HG03520 (cell line): Measurements from ENCODE around the gene ADGRB3.
"Not testable (repeated sequence)": the region's sequence is repeated elsewhere in the genome, so short reads cannot be mapped to it uniquely, and the experiment has no call there.

Experiments used
- ATAC-seq: cut with Tn5 transposase; IDR thresholded peaks from one replicate; pipeline ENCODE4 v1.9.1; 2021; ENCODE audit warnings: mild to moderate bottlenecking, moderate library complexity; ENCODE audit not compliant: unreplicated experiment

Gene ADGRB3

DNA sequence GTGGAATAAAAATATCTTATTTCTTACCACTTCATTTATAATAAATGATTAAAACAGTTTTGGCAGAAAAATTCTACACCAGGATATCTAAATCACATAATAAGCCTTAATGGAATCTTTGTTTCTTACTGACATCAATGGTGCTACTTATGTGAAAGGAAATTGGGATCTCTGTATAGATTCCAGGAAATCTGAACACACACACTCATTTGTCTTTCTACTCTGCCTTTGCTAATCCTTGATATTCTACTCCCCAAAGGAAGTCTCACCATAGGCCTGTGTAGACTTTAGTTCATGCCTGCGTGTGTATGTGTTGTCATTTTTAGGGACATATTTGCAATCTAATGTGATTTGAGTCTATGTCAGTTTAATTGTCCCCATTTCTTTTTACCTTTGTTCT is 7.9 kb downstream of the ADGRB3 start:
- no peak for ATAC-seq

GRCh38 chr6:68649669-68650068 is 14.6 kb downstream of the ADGRB3 start:
- no peak for ATAC-seq

- ATAC-seq = no peak
These were observed 15.1 kb downstream of the ADGRB3 start for GRCh38 chr6:68650142-68650541.

GRCh38 chr6:68651011-68651985 is 16.2 kb downstream of the ADGRB3 start:
- no peak for ATAC-seq

- no peak for ATAC-seq
These were observed 17.0 kb downstream of the ADGRB3 start for GRCh38 chr6:68652117-68652536.

DNA sequence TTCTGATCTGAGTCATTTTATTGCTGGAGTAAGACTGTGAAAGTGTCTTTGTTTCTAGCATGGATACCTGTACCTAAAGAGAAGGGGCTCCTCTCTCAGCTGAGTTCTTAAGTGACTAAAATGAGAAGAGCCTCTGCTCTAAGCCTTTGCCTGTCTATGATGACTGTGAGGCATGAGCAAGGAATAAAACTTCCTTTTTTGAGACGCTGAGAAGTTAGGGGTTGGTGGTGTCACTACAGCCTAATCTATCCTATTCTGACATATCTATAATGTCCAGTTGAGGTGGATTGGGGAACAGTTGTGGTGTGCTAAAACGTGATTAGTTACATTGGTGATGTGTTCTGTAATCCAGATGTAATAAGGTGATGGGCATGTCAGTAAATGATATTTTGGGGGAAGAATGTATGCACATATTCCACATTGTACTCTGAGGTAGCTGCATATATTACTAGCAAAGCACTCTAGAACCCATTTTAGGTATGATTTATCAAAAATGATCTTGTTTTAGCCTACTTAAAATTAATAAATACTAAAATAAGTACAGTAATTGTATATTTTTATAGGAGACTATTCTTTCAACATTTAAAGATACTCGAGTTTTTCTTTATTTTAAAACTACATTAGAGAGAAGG is 18.1 kb downstream of the ADGRB3 start:
- ATAC-seq = no peak

GRCh38 chr6:68653706-68654089 is 18.6 kb downstream of the ADGRB3 start:
- no peak for ATAC-seq

DNA sequence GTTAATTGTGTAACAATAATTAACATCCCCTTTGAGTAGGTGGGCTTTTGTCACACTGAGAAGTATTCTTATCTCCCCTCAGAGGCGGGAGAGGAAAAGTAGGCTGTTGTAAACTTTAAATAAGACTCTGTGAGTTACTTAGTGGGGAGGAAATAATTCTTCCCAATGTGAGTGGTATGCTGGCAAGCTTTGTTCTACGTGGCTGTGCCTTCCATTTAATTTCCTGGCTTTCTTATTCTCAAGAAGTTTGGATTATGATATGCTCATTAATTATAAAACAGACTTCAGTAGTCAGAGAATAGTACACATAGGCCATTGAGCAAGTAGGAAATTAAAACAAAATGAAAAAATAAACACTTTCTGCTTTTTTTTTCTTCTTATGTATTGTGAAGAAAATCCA is 19.1 kb downstream of the ADGRB3 start:
- no peak for ATAC-seq

DNA sequence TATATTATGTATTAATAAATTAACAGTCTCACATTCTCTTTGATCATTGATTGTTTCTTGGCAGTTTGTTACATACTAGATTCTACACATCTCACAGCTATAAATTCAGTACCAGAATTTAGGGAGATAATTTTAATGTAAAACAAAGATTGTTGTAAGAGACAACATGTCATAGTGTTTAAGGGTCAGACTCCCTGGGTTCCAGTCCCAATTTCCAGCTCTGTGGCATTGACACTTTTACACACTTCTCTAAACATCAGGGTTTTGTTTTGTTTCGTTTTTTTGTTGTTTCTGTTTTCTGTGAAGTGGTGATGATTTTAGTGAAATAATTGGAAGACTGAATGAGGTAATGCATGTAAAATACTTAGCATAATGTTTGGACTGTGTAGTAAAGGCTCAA is 19.9 kb downstream of the ADGRB3 start:
- no peak for ATAC-seq

- ATAC-seq = no peak
These were observed 22.5 kb downstream of the ADGRB3 start for GRCh38 chr6:68657374-68658139.

DNA sequence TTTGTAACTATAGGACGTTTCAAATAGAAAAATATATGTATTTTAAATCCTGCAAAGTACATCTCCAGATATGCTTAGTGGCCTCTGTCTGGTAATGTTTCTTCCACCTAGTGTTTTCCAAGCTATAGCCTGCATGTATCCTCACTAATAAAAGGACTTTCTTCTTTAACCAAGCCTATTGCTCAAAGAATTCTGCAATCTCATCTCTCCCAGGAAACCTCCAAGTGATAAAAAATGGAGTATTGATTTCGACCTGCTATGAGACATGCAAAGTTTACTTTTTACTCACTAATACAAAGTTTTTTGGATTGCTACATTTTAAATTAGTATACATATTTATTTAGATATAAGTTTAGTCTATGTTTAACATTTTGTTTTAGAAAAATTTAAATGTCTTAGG is 23.3 kb downstream of the ADGRB3 start:
- no peak for ATAC-seq

DNA sequence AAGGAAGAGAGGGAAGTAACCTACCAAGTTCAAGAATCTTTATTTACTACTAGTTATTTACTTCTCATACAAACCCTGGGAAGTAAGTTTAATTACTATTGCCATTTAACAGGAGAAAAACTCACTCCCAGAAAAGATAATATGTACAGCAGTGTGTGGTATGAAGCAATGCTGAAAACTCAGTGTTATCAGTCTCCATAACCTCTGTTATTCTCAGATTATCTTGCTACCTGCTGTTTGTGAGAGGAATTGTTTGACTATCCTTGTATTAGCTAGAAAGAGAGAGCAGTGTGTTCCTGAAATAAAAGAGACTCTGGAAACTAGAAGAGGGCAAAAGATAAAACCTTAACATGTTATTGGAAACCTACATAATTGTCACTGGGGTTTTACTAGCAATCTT is 38.2 kb downstream of the ADGRB3 start:
- ATAC-seq = no peak

- ATAC-seq = no peak
These were observed 40.5 kb downstream of the ADGRB3 start for GRCh38 chr6:68675548-68675947.

GRCh38 chr6:68676094-68676493 is 41.0 kb downstream of the ADGRB3 start:
- not testable (repeated sequence) for ATAC-seq

DNA sequence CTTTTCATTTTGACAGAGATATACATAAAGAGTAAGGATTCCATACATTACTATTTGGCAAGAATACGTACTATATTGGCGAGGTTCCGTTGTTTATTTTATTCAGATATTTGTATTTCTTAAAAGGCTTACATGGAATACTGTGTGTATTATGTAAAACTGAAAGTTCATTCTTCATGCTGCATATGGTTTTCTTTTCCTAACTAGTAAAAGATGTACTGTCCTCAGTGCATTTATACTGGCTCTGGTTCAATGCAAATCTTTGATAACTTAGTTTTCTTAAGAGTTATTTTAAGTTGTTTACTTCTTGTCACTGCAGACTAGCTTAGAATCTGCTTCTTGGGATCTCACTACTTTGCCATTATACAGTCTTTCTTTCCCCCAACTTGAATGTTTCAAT is 42.0 kb downstream of the ADGRB3 start:
- no peak for ATAC-seq

- no peak for ATAC-seq
These were observed 44.3 kb downstream of the ADGRB3 start for GRCh38 chr6:68679399-68679798.

DNA sequence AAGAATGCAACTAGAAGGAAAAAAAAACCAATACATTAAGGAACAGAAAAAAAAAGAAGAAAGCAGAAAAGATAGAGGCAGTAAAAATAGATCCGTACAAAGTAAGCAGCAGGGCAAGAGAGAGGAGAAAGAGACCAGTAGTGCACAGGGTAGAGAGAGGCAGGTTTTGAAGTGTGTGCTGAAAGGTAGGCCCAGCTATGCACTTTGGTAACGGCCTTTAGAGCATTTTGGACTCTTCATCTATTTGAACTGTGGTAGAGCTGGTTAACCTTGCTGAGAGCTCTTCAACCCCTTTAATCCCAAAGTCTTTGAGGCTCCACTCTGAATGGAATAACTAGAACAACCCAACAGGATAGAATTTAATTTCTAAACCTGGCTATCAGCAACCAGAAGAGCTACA is 45.2 kb downstream of the ADGRB3 start:
- no peak for ATAC-seq

DNA sequence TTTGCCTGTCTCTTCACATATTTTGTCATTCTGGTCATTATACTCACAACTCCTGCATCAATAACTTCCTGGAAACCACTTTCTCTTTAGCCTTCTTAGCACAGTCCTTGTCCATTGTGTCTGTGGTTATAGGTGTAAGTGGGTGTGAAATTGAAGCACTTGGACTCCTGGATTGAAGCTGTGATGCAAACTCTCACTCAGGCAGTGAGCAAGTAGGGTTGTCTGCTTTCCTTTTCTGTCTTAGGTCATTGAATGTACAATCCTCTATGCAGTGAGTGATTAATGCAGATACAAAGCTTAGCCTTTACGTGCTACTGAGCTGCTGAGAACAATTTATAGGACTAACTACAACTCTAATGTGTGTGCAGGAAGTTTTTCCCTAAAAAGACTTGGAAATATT is 54.8 kb downstream of the ADGRB3 start:
- ATAC-seq = no peak

DNA sequence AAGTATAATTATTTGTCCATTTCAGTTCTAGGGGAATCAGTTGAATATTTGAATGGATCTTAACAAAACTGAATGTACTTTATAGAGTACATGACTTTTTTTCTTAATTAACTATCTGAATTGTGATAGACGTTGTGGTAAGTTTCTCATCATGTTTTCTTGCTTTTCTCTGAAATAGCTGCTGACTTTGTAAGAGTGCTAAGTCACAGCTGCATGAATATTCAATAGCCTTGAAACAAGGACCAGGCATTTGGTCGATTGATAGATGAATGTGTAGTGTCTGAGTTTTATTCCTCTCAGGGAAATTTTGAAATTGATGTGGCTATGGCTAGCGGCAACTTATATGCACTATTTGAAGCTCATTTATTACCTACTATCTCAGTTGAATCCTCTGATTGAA is 56.0 kb downstream of the ADGRB3 start:
- no peak for ATAC-seq

DNA sequence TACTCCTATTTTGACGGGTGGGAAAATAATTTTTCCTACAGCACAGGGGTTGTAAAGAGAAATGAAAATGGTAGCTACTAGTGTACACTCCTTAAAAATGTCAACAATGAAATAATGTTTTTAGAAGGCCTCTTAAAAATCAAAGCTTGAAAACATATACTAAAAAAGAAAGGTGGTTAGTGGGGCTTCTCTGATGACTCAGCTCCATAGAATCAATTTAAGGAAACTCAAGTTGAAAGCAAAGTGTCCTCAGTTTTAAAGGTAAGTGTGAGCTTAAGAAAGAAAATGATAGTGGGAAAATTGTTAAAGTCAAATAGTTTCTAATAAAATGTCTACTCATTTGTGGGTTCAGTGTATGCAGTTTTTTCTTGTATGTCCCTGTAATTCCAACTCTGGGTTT is 58.2 kb downstream of the ADGRB3 start:
- ATAC-seq = no peak

GRCh38 chr6:68695403-68695802 is 60.3 kb downstream of the ADGRB3 start:
- no peak for ATAC-seq

DNA sequence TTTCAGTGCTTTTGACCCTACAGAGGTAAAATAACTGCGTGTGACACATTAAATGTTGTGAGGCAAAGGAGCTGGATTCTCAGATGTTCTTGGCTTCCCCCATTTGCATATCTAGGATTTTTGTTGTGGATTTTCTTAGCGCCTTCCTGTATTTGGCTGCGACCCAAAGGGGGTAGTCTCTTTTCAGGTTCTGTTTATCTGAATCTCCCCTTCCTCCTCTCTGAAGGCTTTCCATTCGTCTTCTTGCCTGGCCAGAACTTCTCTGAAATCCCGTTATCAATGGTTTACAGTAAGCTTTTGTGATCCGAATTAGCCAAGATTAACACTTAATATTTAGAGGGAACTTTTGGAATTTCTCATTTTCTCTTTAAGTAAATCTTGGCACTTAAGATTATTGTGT is 60.8 kb downstream of the ADGRB3 start:
- no peak for ATAC-seq
